Stimulated activated naive B cell treated with anti-CD40 and anti-IgM and Interleukin-4, amounts not matched to agents 10 μg/mL and 1 μg/mL and 100 μg/mL, for 72 hours (primary cell): ENCODE measurements around the gene ARHGEF35.

Source experiments
- ATAC-seq, 2 donors: fragments of 150-1000 bp; cut with Tn5 transposase; replicated peaks; 2 replicates each; pipeline ENCODE4 v1.10.0; 2021; ENCODE audit warnings: moderate library complexity in 1 of 2
- DNase-seq: peaks from one replicate; pipeline ENCODE4 v3.0.0; 2021
- H3K27ac Mint-ChIP-seq: one replicate; pipeline ENCODE4 v1.8.0; 2022; ENCODE audit warnings: mild to moderate bottlenecking, mixed read lengths
- H3K27me3 Mint-ChIP-seq, 2 donors: one replicate each; pipeline ENCODE4 v1.8.0; 2022; ENCODE audit warnings: mixed read lengths in 2 of 2
- H3K36me3 Mint-ChIP-seq, 2 donors: one replicate each; pipeline ENCODE4 v1.8.0; 2022; ENCODE audit warnings: mixed read lengths in 2 of 2, mild to moderate bottlenecking in 1 of 2
- H3K4me1 Mint-ChIP-seq, 2 donors: one replicate each; pipeline ENCODE4 v1.8.0; 2022; ENCODE audit warnings: mixed read lengths in 2 of 2, mild to moderate bottlenecking in 1 of 2
- H3K4me3 Mint-ChIP-seq, 2 donors: one replicate each; pipeline ENCODE4 v1.8.0; 2022; ENCODE audit warnings: mild to moderate bottlenecking in 2 of 2, mixed read lengths in 2 of 2, moderate library complexity in 1 of 2
- H3K9me3 Mint-ChIP-seq, 2 donors: one replicate each; pipeline ENCODE4 v1.8.0; 2022; ENCODE audit warnings: mixed read lengths in 2 of 2, mild to moderate bottlenecking in 1 of 2

The ARHGEF35 gene

DNA sequence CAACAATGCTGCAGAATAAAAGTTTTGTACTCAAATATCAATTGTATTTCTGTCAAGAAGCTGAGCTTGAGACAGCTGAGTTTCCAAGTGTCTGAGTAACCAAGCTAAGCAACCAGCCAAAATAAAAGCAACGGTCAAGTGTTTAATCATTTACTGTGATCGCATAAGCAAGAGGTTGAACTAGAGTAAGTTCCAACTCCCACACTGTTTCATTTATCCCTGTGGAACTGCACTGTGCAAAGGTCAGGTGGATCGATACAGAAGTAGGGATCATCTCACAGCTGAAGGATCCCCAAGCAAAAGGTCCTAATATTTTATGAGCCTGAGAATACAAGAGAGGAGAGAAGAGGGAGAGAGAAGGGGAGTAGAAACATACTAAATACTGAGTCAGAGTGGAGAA is 51.2 kb downstream of the ARHGEF35 start:
- H3K27me3 Mint-ChIP-seq: peaks cover 8 to 19% of the 10 kb centered on the region in 2 donors
- no peak overlapping the region for H3K4me3 Mint-ChIP-seq
- peaks cover 21 to 22% of the 10 kb centered on the region in 2 donors for H3K9me3 Mint-ChIP-seq
- H3K27ac Mint-ChIP-seq: no peak overlapping the region
- peaks cover 2 to 6% of the 10 kb centered on the region in 2 donors for H3K36me3 Mint-ChIP-seq
- ATAC-seq (no peak), DNase-seq (no peak)
- no peaks in the 10 kb centered on the region for H3K4me1 Mint-ChIP-seq

DNA sequence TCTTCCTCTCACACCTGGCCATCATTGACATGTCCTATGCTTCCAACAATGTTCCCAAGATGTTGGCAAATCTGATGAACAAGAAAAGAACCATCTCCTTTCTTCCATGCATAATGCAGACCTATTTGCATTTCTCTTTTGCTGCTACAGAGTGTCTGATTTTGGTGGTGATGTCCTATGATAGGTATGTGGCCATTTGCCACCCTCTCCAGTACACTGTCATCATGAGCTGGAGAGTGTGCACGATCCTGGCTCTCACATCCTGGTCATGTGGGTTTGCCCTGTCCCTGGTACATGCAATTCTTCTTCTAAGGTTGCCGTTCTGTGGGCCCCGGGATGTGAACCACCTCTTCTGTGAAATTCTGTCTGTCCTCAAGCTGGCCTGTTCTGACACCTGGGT is 53.4 kb downstream of the ARHGEF35 start:
- H3K27me3 Mint-ChIP-seq: peaks cover 8 to 19% of the 10 kb centered on the region in 2 donors
- H3K27ac Mint-ChIP-seq: no peak overlapping the region
- no peak for ATAC-seq
- H3K4me3 Mint-ChIP-seq: no peak overlapping the region
- H3K9me3 Mint-ChIP-seq: peaks cover 6 to 7% of the 10 kb centered on the region in 2 donors
- no peak for DNase-seq
- H3K4me1 Mint-ChIP-seq: no peaks in the 10 kb centered on the region
- H3K36me3 Mint-ChIP-seq: no peaks in the 10 kb centered on the region

DNA sequence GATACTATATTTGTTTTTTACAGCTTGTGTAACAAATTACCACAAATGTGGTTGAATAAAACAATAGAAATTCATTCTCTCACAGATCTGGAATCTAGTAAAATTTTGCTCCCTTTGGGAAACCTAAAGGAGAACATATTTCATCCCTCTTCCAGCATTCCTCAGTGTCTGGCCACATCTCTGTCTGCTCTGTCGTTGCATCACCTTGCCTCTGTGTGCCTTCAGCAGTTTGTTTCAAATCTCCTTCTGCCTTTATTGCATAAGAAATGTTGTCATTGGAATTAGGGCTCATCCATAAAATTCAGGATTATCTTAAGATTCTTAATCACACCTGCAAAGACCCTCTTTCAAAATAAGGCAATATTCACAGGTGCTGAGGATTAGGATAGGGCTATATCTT is 58.1 kb downstream of the ARHGEF35 start:
- Mint-ChIP-seq H3K4me3 (no peak overlapping the region), H3K36me3 (no peaks in the 10 kb centered on the region), H3K9me3 (peaks cover 0 to 2% of the 10 kb centered on the region in 2 donors), H3K27ac (no peak overlapping the region), H3K27me3 (peaks cover 8 to 9% of the 10 kb centered on the region in 2 donors), H3K4me1 (no peaks in the 10 kb centered on the region)
- no peak for DNase-seq
- no peak for ATAC-seq
